ENCODE results near the gene EIF2A.

The EIF2A gene

DNA sequence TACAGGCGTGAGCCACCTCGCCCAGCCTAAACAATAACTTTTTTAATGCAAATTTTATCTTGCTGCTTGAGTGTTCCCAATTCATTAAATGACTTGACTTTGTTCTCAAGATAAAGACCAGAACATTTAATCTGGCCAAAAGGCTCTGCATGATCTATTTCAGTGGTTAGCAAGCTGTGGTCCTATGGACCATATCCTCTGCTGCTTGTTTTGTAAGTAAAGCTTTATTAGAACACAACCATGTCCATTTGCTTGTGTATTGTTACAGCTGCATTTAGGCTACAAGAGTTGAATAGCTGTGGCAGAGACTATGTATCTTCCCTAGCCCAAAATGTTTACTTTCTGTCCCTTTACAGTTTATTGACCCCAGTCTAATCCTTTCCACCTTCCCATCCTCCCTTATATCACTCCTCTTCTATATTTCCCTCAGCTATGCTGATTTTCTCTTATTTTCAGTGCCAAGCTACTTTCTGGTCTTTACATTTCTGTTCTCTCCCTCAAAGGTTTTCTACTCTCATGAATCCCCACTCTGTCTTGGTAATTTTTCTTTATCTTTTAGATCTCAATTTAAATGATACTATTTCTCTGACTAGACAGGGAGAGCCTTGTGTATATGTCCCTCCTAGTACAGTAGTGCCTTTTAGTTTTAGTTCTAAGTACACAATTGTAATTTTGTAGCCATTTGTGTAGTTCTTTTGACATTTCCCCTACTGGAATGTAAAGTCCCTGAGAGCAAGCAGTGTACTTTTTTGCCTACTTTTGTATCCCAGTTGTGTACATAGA lies 79.8 kb downstream of the EIF2A start:
- Histone ChIP-seq H3K4me3 (ENCODE audit: low read length in 2 of 2) (no peak overlapping the region), H4K91ac (ENCODE audit: low read depth, low read length, poor library complexity) (no peak overlapping the region), H3K4me2 (ENCODE audit: insufficient read depth, low read length, poor library complexity, severe bottlenecking) (no peak overlapping the region), H3K4ac (ENCODE audit: low read length) (no peak overlapping the region), H3K27ac (replicated peaks; ENCODE audit: low read length) (no peak overlapping the region), H2BK5ac (ENCODE audit: low read length) (no peak overlapping the region), H2AK5ac (ENCODE audit: low read depth, low read length) (no peak overlapping the region), H2BK120ac (ENCODE audit: low read depth, low read length) (no peak overlapping the region), H2BK12ac (ENCODE audit: low read length) (no peak overlapping the region), H3K4me1 (ENCODE audit: control insufficient read depth in 2 of 2, insufficient read depth in 1 of 2, low read depth in 1 of 2, low read length in 2 of 2) (no peaks in the 10 kb centered on the region), H3K79me1 (ENCODE audit: low read depth, low read length) (no peaks in the 10 kb centered on the region), H3K27me3 (ENCODE audit: control insufficient read depth in 3 of 3, insufficient read depth in 3 of 3, low read depth in 1 of 3, low read length in 3 of 3) (no peaks in the 10 kb centered on the region), H3K9ac (ENCODE audit: low read depth, low read length, poor library complexity) (no peak overlapping the region), H3K23ac (ENCODE audit: low read depth, low read length, poor library complexity) (no peak overlapping the region), H3K9me3 (replicated peaks in 1 of 2; ENCODE audit: control insufficient read depth in 2 of 2, insufficient read depth in 1 of 2, low read depth in 1 of 2, low read length in 2 of 2) (no peaks in the 10 kb centered on the region), H2BK15ac (ENCODE audit: low read length) (no peak overlapping the region), H3K14ac (ENCODE audit: low read length) (no peak overlapping the region), H2AFZ (ENCODE audit: low read length) (no peak overlapping the region), H4K8ac (ENCODE audit: low read depth, low read length) (no peak overlapping the region), H3K18ac (ENCODE audit: low read length) (no peak overlapping the region), H3K36me3 (replicated peaks in 1 of 2; ENCODE audit: control insufficient read depth in 2 of 2, insufficient read depth in 2 of 2, low read length in 2 of 2) (peaks cover 9 to 70% of the 10 kb centered on the region in 2 donors)
- no CpG with 5 or more reads among the region's 2 CpGs for WGBS, 2 donors (ENCODE audit: extremely low coverage in 2 of 2, insufficient read length in 2 of 2, insufficient replicate concordance in 1 of 2)
- DNase-seq (ENCODE audit: low spot score), result no peak

DNA sequence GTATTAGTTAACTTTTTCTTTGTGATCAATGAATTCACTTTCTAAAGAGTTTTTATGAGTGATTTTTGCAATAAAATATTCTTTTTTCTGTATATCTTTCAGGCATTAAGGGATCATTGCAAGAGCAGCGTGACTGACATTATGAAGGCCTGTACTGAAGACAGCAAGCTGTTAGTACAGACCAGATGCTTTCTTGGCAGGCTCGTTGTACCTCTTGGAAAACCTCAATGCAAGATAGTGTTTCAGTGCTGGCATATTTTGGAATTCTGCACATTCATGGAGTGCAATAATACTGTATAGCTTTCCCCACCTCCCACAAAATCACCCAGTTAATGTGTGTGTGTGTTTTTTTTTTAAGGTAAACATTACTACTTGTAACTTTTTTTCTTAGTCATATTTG lies 81.0 kb downstream of the EIF2A start:
- H3K9ac ChIP-seq (ENCODE audit: low read depth, low read length, poor library complexity), result no peak overlapping the region
- H3K27ac ChIP-seq (replicated peaks; ENCODE audit: low read length), result no peak overlapping the region
- H2BK120ac ChIP-seq (ENCODE audit: low read depth, low read length), result no peak overlapping the region
- H3K23ac ChIP-seq (ENCODE audit: low read depth, low read length, poor library complexity), result no peak overlapping the region
- H3K18ac ChIP-seq (ENCODE audit: low read length), result no peak overlapping the region
- H3K27me3 ChIP-seq (ENCODE audit: control insufficient read depth in 3 of 3, insufficient read depth in 3 of 3, low read depth in 1 of 3, low read length in 3 of 3), result no peaks in the 10 kb centered on the region
- no peaks in the 10 kb centered on the region for H3K79me1 ChIP-seq (ENCODE audit: low read depth, low read length)
- no peaks in the 10 kb centered on the region for H3K4me1 ChIP-seq (ENCODE audit: control insufficient read depth in 2 of 2, insufficient read depth in 1 of 2, low read depth in 1 of 2, low read length in 2 of 2)
- H4K8ac ChIP-seq (ENCODE audit: low read depth, low read length), result no peak overlapping the region
- H2BK12ac ChIP-seq (ENCODE audit: low read length), result no peak overlapping the region
- no peak overlapping the region for H3K14ac ChIP-seq (ENCODE audit: low read length)
- no peak for DNase-seq (ENCODE audit: low spot score)
- no CpG with 5 or more reads among the region's 2 CpGs for WGBS, 2 donors (ENCODE audit: extremely low coverage in 2 of 2, insufficient read length in 2 of 2, insufficient replicate concordance in 1 of 2)
- no peak overlapping the region for H2AFZ ChIP-seq (ENCODE audit: low read length)
- peaks cover 12 to 70% of the 10 kb centered on the region in 2 donors for H3K36me3 ChIP-seq (replicated peaks in 1 of 2; ENCODE audit: control insufficient read depth in 2 of 2, insufficient read depth in 2 of 2, low read length in 2 of 2)
- H3K4me2 ChIP-seq (ENCODE audit: insufficient read depth, low read length, poor library complexity, severe bottlenecking), result no peak overlapping the region
- no peaks in the 10 kb centered on the region for H3K9me3 ChIP-seq (replicated peaks in 1 of 2; ENCODE audit: control insufficient read depth in 2 of 2, insufficient read depth in 1 of 2, low read depth in 1 of 2, low read length in 2 of 2)
- no peak overlapping the region for H3K4ac ChIP-seq (ENCODE audit: low read length)
- no peak overlapping the region for H3K4me3 ChIP-seq (ENCODE audit: low read length in 2 of 2)
- no peak overlapping the region for H2AK5ac ChIP-seq (ENCODE audit: low read depth, low read length)
- H2BK15ac ChIP-seq (ENCODE audit: low read length), result no peak overlapping the region
- no peak overlapping the region for H4K91ac ChIP-seq (ENCODE audit: low read depth, low read length, poor library complexity)
- no peak overlapping the region for H2BK5ac ChIP-seq (ENCODE audit: low read length)

DNA sequence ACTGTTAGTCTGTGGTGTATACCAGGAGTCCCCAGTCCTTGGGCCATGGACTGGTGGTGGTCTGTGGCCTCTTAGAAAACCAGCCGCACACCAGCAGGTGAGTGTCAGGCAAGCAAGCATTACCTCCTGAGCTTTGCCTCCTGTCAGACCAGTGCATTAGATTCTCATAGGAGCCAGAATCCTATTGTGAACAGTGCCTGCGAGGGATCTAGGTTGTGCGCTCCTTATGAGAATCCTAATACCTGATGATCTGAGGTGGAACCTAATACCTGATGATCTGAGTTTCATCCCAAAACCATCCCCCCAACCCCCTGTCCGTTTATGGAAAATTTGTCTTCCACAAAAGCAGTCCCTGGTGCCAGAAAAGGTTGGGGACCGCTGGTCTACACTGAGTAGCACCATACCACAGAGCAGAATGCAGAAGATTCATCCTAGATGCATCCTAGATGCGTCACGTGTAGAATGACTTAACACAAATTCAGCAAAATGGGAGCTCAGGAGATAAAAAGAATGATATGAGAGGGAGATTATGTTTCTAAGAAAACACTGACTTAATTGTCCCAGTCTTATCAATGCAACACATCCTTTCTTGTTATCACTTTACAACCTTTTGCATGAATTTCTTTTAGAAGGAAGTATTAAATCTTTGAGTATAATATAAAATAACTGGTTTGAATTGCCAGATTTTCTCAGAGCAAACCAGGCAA lies 85.1 kb downstream of the EIF2A start:
- Histone ChIP-seq H2BK15ac (ENCODE audit: low read length) (no peak overlapping the region), H3K9me3 (replicated peaks in 1 of 2; ENCODE audit: control insufficient read depth in 2 of 2, insufficient read depth in 1 of 2, low read depth in 1 of 2, low read length in 2 of 2) (no peaks in the 10 kb centered on the region), H3K18ac (ENCODE audit: low read length) (no peak overlapping the region), H2BK5ac (ENCODE audit: low read length) (no peak overlapping the region), H3K23ac (ENCODE audit: low read depth, low read length, poor library complexity) (no peak overlapping the region), H3K27me3 (ENCODE audit: control insufficient read depth in 3 of 3, insufficient read depth in 3 of 3, low read depth in 1 of 3, low read length in 3 of 3) (no peaks in the 10 kb centered on the region), H2BK12ac (ENCODE audit: low read length) (no peak overlapping the region), H3K14ac (ENCODE audit: low read length) (no peak overlapping the region), H3K4ac (ENCODE audit: low read length) (no peak overlapping the region), H3K27ac (replicated peaks; ENCODE audit: low read length) (no peak overlapping the region), H2AFZ (ENCODE audit: low read length) (no peak overlapping the region), H4K8ac (ENCODE audit: low read depth, low read length) (no peak overlapping the region), H2AK5ac (ENCODE audit: low read depth, low read length) (no peak overlapping the region), H3K36me3 (replicated peaks in 1 of 2; ENCODE audit: control insufficient read depth in 2 of 2, insufficient read depth in 2 of 2, low read length in 2 of 2) (peaks cover 7 to 42% of the 10 kb centered on the region in 2 donors), H4K91ac (ENCODE audit: low read depth, low read length, poor library complexity) (no peak overlapping the region), H3K4me3 (ENCODE audit: low read length in 2 of 2) (no peak overlapping the region), H3K4me2 (ENCODE audit: insufficient read depth, low read length, poor library complexity, severe bottlenecking) (no peak overlapping the region), H2BK120ac (ENCODE audit: low read depth, low read length) (no peak overlapping the region), H3K4me1 (ENCODE audit: control insufficient read depth in 2 of 2, insufficient read depth in 1 of 2, low read depth in 1 of 2, low read length in 2 of 2) (peaks cover 0 to 4% of the 10 kb centered on the region in 2 donors), H3K9ac (ENCODE audit: low read depth, low read length, poor library complexity) (no peak overlapping the region), H3K79me1 (ENCODE audit: low read depth, low read length) (no peaks in the 10 kb centered on the region)
- DNase-seq (ENCODE audit: low spot score), result no peak
- no CpG with 5 or more reads among the region's 7 CpGs for WGBS, 2 donors (ENCODE audit: extremely low coverage in 2 of 2, insufficient read length in 2 of 2, insufficient replicate concordance in 1 of 2)

DNA sequence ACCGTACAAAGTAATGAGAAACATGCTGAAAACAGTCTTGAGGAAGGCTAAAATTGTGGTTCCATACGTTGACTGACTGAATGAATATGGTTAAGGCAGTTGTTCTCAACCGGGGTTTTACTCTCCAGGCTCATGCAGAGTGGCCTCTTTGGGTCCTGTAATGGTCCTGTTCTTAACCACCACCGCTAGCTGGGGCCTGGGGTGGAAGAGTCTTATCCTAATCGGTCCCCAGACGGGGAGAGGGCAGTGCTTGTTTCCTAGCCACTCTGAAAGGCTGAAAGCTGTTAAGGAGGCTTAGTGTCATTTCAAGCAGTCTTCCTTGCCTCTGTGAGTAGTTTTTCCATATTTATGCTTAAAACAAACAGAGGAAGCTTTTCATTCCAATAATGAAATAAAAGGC lies 88.5 kb downstream of the EIF2A start:
- H3K9me3 ChIP-seq (replicated peaks in 1 of 2; ENCODE audit: control insufficient read depth in 2 of 2, insufficient read depth in 1 of 2, low read depth in 1 of 2, low read length in 2 of 2), result no peaks in the 10 kb centered on the region
- no peak overlapping the region for H3K14ac ChIP-seq (ENCODE audit: low read length)
- H3K27ac ChIP-seq (replicated peaks; ENCODE audit: low read length), result no peak overlapping the region
- H3K36me3 ChIP-seq (replicated peaks in 1 of 2; ENCODE audit: control insufficient read depth in 2 of 2, insufficient read depth in 2 of 2, low read length in 2 of 2), result peaks cover 5 to 16% of the 10 kb centered on the region in 2 donors
- WGBS, 2 donors (ENCODE audit: extremely low coverage in 2 of 2, insufficient read length in 2 of 2, insufficient replicate concordance in 1 of 2), result no CpG with 5 or more reads among the region's 6 CpGs
- H3K4ac ChIP-seq (ENCODE audit: low read length), result no peak overlapping the region
- no peak for DNase-seq (ENCODE audit: low spot score)
- no peak overlapping the region for H4K8ac ChIP-seq (ENCODE audit: low read depth, low read length)
- no peak overlapping the region for H3K9ac ChIP-seq (ENCODE audit: low read depth, low read length, poor library complexity)
- H2BK15ac ChIP-seq (ENCODE audit: low read length), result no peak overlapping the region
- H2AK5ac ChIP-seq (ENCODE audit: low read depth, low read length), result no peak overlapping the region
- no peak overlapping the region for H2BK5ac ChIP-seq (ENCODE audit: low read length)
- H2AFZ ChIP-seq (ENCODE audit: low read length), result peak overlapping the region; percentile 73
- no peak overlapping the region for H2BK120ac ChIP-seq (ENCODE audit: low read depth, low read length)
- H2BK12ac ChIP-seq (ENCODE audit: low read length), result no peak overlapping the region
- no peak overlapping the region for H3K18ac ChIP-seq (ENCODE audit: low read length)
- no peak overlapping the region for H3K4me3 ChIP-seq (ENCODE audit: low read length in 2 of 2)
- H3K27me3 ChIP-seq (ENCODE audit: control insufficient read depth in 3 of 3, insufficient read depth in 3 of 3, low read depth in 1 of 3, low read length in 3 of 3), result no peaks in the 10 kb centered on the region
- no peaks in the 10 kb centered on the region for H3K79me1 ChIP-seq (ENCODE audit: low read depth, low read length)
- H3K23ac ChIP-seq (ENCODE audit: low read depth, low read length, poor library complexity), result no peak overlapping the region
- peaks cover 0 to 4% of the 10 kb centered on the region in 2 donors for H3K4me1 ChIP-seq (ENCODE audit: control insufficient read depth in 2 of 2, insufficient read depth in 1 of 2, low read depth in 1 of 2, low read length in 2 of 2)
- H3K4me2 ChIP-seq (ENCODE audit: insufficient read depth, low read length, poor library complexity, severe bottlenecking), result no peak overlapping the region
- H4K91ac ChIP-seq (ENCODE audit: low read depth, low read length, poor library complexity), result no peak overlapping the region

Data from neuronal stem cell (in vitro differentiated cells).